ENCODE data around the gene ANK2. TPM values are rescaled to one million over a fixed set of nuclear protein-coding genes. Genes with fewer than 3 reads are reported as not detected.

The ANK2 gene
- total and polyA plus RNA-seq, 4 donors, result 0.32 to 2.2 (median 1.0) TPM

DNA sequence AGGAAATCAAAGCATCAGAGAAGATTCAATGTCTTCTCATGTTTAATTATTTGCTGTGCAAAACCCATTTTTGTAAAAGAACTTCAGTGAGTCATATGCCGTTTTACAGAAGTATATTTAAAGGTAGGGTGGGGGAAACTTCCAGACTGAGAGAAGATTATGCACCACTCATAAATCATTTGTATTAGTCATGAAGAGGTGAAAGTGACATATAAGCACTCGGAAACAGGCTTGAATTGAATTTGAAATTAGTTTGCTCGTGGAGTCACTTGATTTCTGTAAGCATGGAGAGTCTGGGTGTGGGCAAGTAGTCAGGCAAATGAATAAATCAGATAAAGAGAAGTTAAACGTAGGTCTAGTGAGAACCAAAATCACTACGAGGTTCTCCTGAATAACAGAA is 335.1 kb downstream of the ANK2 start:
- Histone ChIP-seq H3K9me3 (ENCODE audit: control insufficient read depth in 4 of 4, low read length in 3 of 4) (no peaks in the 10 kb centered on the region), H3K4me3 (ENCODE audit: low read depth in 1 of 3, low read length in 3 of 3) (no peak overlapping the region), H3K27ac (ENCODE audit: low read depth in 1 of 2, low read length in 2 of 2) (no peak overlapping the region), H3K27me3 (ENCODE audit: control insufficient read depth in 4 of 4, insufficient read depth in 4 of 4, low read length in 3 of 4) (no peaks in the 10 kb centered on the region), H3K4me1 (ENCODE audit: control insufficient read depth in 4 of 4, insufficient read depth in 4 of 4, low read length in 3 of 4) (no peaks in the 10 kb centered on the region), H3K9ac (ENCODE audit: low read depth in 1 of 2, low read length in 2 of 2) (no peak overlapping the region), H3K36me3 (ENCODE audit: control insufficient read depth in 4 of 4, insufficient read depth in 3 of 4, low read depth in 1 of 4, low read length in 3 of 4) (no peaks in the 10 kb centered on the region)
- DNase-seq (ENCODE audit: low spot score), result no peak
- WGBS, result 77% methylated on average over 5 of the region's 5 CpGs
- TF ChIP-seq GABPA (IDR thresholded peaks at IDR 0.05 in 1 of 2, conservative IDR thresholded peaks at IDR 0.05 in 1 of 2) (no peak), RAD21 (IDR thresholded peaks at IDR 0.05) (no peak), CTCF (IDR thresholded peaks at IDR 0.05; ENCODE audit: low read depth, low read length, missing input control) (no peak), EGR1 (IDR thresholded peaks at IDR 0.05; ENCODE audit: low read depth in 2 of 2) (no peak), HNF4A (conservative IDR thresholded peaks at IDR 0.05) (no peak), FOXA1 (IDR thresholded peaks at IDR 0.05) (no peak), HNF4G (IDR thresholded peaks at IDR 0.05) (no peak), YY1 (IDR thresholded peaks at IDR 0.05) (no peak), NR2F2 (IDR thresholded peaks at IDR 0.05) (no peak), FOXA2 (IDR thresholded peaks at IDR 0.05) (no peak)
- TF ChIP-seq, protein P1, sequence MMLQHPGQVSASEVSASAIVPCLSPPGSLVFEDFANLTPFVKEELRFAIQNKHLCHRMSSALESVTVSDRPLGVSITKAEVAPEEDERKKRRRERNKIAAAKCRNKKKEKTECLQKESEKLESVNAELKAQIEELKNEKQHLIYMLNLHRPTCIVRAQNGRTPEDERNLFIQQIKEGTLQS (IDR thresholded peaks at IDR 0.05), result no peak
- TF ChIP-seq, protein P2, sequence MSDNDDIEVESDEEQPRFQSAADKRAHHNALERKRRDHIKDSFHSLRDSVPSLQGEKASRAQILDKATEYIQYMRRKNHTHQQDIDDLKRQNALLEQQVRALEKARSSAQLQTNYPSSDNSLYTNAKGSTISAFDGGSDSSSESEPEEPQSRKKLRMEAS (IDR thresholded peaks at IDR 0.05), result no peak

DNA sequence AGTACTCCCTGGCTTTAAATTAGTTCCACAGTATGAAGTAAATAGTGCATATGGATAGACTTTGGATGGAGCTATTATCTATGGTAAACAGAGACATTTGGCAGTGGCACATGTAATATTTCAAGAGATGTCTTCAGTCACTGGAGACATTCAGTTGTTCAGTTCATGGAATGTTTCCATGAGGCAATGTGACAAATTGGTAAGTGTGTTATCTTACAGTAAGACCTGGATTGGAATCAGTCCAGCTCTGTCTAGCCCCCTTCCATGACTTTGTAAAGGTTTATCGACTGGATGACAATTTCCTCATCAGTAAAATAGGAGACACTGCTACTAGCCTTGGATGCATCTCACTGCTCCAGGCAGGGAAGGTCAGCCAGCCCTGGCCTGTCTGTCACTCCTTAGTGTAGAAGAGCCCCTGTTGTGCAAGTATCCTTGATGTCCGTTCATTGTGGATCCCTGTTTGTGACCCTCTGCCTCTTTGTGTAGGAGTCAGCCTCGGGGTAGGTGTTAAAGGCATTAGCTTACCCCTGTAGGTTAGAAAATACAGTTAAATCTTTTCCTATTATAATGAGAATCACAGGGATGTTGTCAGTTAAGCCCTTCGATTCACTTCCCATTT is 335.9 kb downstream of the ANK2 start:
- no peak overlapping the region for H3K9ac ChIP-seq (ENCODE audit: low read depth in 1 of 2, low read length in 2 of 2)
- H3K36me3 ChIP-seq (ENCODE audit: control insufficient read depth in 4 of 4, insufficient read depth in 3 of 4, low read depth in 1 of 4, low read length in 3 of 4), result no peaks in the 10 kb centered on the region
- no peaks in the 10 kb centered on the region for H3K27me3 ChIP-seq (ENCODE audit: control insufficient read depth in 4 of 4, insufficient read depth in 4 of 4, low read length in 3 of 4)
- WGBS, result 90% methylated on average over 4 of the region's 4 CpGs
- no peaks in the 10 kb centered on the region for H3K9me3 ChIP-seq (ENCODE audit: control insufficient read depth in 4 of 4, low read length in 3 of 4)
- TF ChIP-seq FOXA1 (IDR thresholded peaks at IDR 0.05) (no peak), RXRA (IDR thresholded peaks at IDR 0.05) (no peak), YY1 (IDR thresholded peaks at IDR 0.05) (no peak), HNF4G (IDR thresholded peaks at IDR 0.05) (no peak)
- TF ChIP-seq, protein P3, sequence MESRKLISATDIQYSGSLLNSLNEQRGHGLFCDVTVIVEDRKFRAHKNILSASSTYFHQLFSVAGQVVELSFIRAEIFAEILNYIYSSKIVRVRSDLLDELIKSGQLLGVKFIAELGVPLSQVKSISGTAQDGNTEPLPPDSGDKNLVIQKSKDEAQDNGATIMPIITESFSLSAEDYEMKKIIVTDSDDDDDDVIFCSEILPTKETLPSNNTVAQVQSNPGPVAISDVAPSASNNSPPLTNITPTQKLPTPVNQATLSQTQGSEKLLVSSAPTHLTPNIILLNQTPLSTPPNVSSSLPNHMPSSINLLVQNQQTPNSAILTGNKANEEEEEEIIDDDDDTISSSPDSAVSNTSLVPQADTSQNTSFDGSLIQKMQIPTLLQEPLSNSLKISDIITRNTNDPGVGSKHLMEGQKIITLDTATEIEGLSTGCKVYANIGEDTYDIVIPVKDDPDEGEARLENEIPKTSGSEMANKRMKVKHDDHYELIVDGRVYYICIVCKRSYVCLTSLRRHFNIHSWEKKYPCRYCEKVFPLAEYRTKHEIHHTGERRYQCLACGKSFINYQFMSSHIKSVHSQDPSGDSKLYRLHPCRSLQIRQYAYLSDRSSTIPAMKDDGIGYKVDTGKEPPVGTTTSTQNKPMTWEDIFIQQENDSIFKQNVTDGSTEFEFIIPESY (IDR thresholded peaks at IDR 0.05), result no peak
- TF ChIP-seq, protein P2 (IDR thresholded peaks at IDR 0.05), result no peak
- DNase-seq (ENCODE audit: low spot score), result no peak
- no peak overlapping the region for H3K4me3 ChIP-seq (ENCODE audit: low read depth in 1 of 3, low read length in 3 of 3)
- H3K4me1 ChIP-seq (ENCODE audit: control insufficient read depth in 4 of 4, insufficient read depth in 4 of 4, low read length in 3 of 4), result no peaks in the 10 kb centered on the region
- H3K27ac ChIP-seq (ENCODE audit: low read depth in 1 of 2, low read length in 2 of 2), result no peak overlapping the region

All from liver (tissue), 9 donors.